Right atrium auricular region (tissue), 2 donors: ENCODE measurements around the gene DNAH10. TPM values are rescaled to one million over a fixed set of nuclear protein-coding genes. Genes with fewer than 3 reads are reported as not detected.

Experiments
- DNase-seq: peaks from one replicate; pipeline ENCODE4 v3.0.0-alpha.2; 2019; ENCODE audit warnings: low spot score
- H3K27ac ChIP-seq, 2 donors: fragments of 200-600 bp; sonication (generic); 1 replicate in 1 of 2; 2 replicates in 1 of 2; pipeline ENCODE4 v1.5.1; 2016 to 2019
- H3K27me3 ChIP-seq, 2 donors: fragments of 200-600 bp; sonication (generic); one replicate each; pipeline versions ENCODE4 v1.5.1 to v1.6.0; 2017 to 2019
- H3K36me3 ChIP-seq: fragments of 200-600 bp; sonication (generic); one replicate; pipeline ENCODE4 v1.5.1; 2016
- H3K4me1 ChIP-seq, 2 donors: fragments of 200-600 bp; sonication (generic); one replicate each; pipeline versions ENCODE4 v1.5.1 to v1.6.0; 2017 to 2019
- H3K4me3 ChIP-seq, 2 donors: fragments of 200-600 bp; sonication (generic); 1 replicate in 1 of 2; 2 replicates in 1 of 2; pipeline ENCODE4 v1.5.1; 2017 to 2019; ENCODE audit warnings: mild to moderate bottlenecking in 1 of 2, moderate library complexity in 1 of 2
- H3K9me3 ChIP-seq, 2 donors: fragments of 200-600 bp; sonication (generic); one replicate each; pipeline ENCODE4 v1.5.1; 2019
- CTCF ChIP-seq, 2 donors: fragments of 200-600 bp; sonication (generic); IDR thresholded peaks; one replicate each; pipeline ENCODE4 v1.5.1; 2019; ENCODE audit warnings: antibody characterized with exemption in 2 of 2
- total RNA-seq, 2 donors: library from RNA; depleted of rRNA; stranded (reverse); fragments of >200 nt; gene quantifications; one replicate each; pipeline ENCODE4 v1.1.0, GENCODE V29; 2016

DNAH10 gene
- total RNA-seq, 2 donors from 2014 or later = 0.11 TPM; not detected in 1

- Histone ChIP-seq H3K9me3 (no peaks in the 10 kb centered on the region), H3K4me3 (no peak overlapping the region), H3K4me1 (peaks cover 0 to 14% of the 10 kb centered on the region in 2 donors), H3K27ac (no peak overlapping the region), H3K36me3 (no peaks in the 10 kb centered on the region), H3K27me3 (no peaks in the 10 kb centered on the region)
- no peak for DNase-seq
- no peak for TF ChIP-seq CTCF (IDR thresholded peaks at IDR 0.05)
Measured at GRCh38 chr12:123976227-123976826, 214.2 kb downstream of the DNAH10 start.

GRCh38 chr12:123979566-123979965 lies 217.5 kb downstream of the DNAH10 start:
- Histone ChIP-seq H3K27ac (no peak overlapping the region), H3K4me3 (no peak overlapping the region), H3K4me1 (peaks cover 0 to 16% of the 10 kb centered on the region in 2 donors), H3K27me3 (no peaks in the 10 kb centered on the region), H3K9me3 (no peaks in the 10 kb centered on the region), H3K36me3 (no peaks in the 10 kb centered on the region)
- no peak for TF ChIP-seq CTCF (IDR thresholded peaks at IDR 0.05)
- DNase-seq = no peak

GRCh38 chr12:123982269-123982668 lies 220.2 kb downstream of the DNAH10 start:
- Histone ChIP-seq H3K4me3 (no peak overlapping the region), H3K4me1 (peaks cover 0 to 35% of the 10 kb centered on the region in 2 donors), H3K36me3 (no peaks in the 10 kb centered on the region), H3K9me3 (no peaks in the 10 kb centered on the region), H3K27me3 (no peaks in the 10 kb centered on the region), H3K27ac (no peak overlapping the region)
- DNase-seq = no peak
- TF ChIP-seq CTCF (IDR thresholded peaks at IDR 0.05) = no peak

GRCh38 chr12:123983822-123984485 lies 221.9 kb downstream of the DNAH10 start:
- no peaks in the 10 kb centered on the region for H3K9me3 ChIP-seq
- peaks cover 0 to 39% of the 10 kb centered on the region in 2 donors for H3K4me1 ChIP-seq
- no peak for DNase-seq
- peak overlapping the region; percentile 15 to 49 for H3K27ac ChIP-seq
- no peak overlapping the region for H3K4me3 ChIP-seq
- H3K27me3 ChIP-seq = no peaks in the 10 kb centered on the region
- TF ChIP-seq CTCF (IDR thresholded peaks at IDR 0.05) = peak; percentile 31 to 76
- no peaks in the 10 kb centered on the region for H3K36me3 ChIP-seq

- no peaks in the 10 kb centered on the region for H3K36me3 ChIP-seq
- no peak for DNase-seq
- no peaks in the 10 kb centered on the region for H3K27me3 ChIP-seq
- no peak for TF ChIP-seq CTCF (IDR thresholded peaks at IDR 0.05)
- H3K9me3 ChIP-seq = no peaks in the 10 kb centered on the region
- H3K4me3 ChIP-seq = no peak overlapping the region
- peaks cover 0 to 49% of the 10 kb centered on the region in 2 donors for H3K4me1 ChIP-seq
- peak overlapping the region in 1 of 2 donors; percentile 49 for H3K27ac ChIP-seq
Measured at GRCh38 chr12:123984903-123985302, 222.8 kb downstream of the DNAH10 start.

Other genes starting within 250 kb of the DNAH10 start
- gene RILPL1, start 228.6 kb upstream of the DNAH10 start, total RNA-seq = 100 to 1,000 TPM in 1 of 2 donors, 10 to 100 TPM in 1; 93.1 to 130 TPM
- 100 to 1,000 TPM; 127 to 163 TPM for gene TMED2, start 177.7 kb upstream of the DNAH10 start, total RNA-seq
- gene DDX55, start 160.2 kb upstream of the DNAH10 start, total RNA-seq = 1 to 10 TPM; 7.2 to 7.5 TPM
- gene EIF2B1, start 128.6 kb upstream of the DNAH10 start, total RNA-seq = 10 to 100 TPM; 60.0 to 65.9 TPM
- gene GTF2H3, start 128.5 kb upstream of the DNAH10 start, total RNA-seq = 1 to 10 TPM; 7.6 to 8.4 TPM
- gene TCTN2, start 91.2 kb upstream of the DNAH10 start, total RNA-seq = 1 to 10 TPM; 3.7 to 4.6 TPM
- 10 to 100 TPM; 11.6 to 14.0 TPM for gene ATP6V0A2, start 49.9 kb upstream of the DNAH10 start, total RNA-seq
- gene CCDC92, start 210.5 kb downstream of the DNAH10 start, total RNA-seq = 10 to 100 TPM; 34.4 to 39.2 TPM
- gene ZNF664, start 210.9 kb downstream of the DNAH10 start, total RNA-seq = 10 to 100 TPM; 53.1 to 56.2 TPM